OCI-LY7 (cell line): ENCODE data around the gene BDKRB1.

Experiments
- CTCF ChIP-seq: fragments of 200-600 bp; sonication (generic); conservative IDR thresholded peaks from 2 replicates; pipeline ENCODE4 v1.5.1; 2014; ENCODE audit warnings: mild to moderate bottlenecking, antibody characterized with exemption, low read length, moderate library complexity, mixed read lengths
- EZH2phosphoT487 ChIP-seq: fragments of 200-600 bp; sonication (generic); IDR thresholded peaks from 2 replicates; pipeline ENCODE4 v1.6.1; 2018; ENCODE audit warnings: low read depth, borderline replicate concordance, mild to moderate bottlenecking, mixed run types, antibody characterized with exemption, low read length, moderate library complexity, mixed read lengths

GRCh38 chr14:96310906-96311305 lies 54.9 kb downstream of the BDKRB1 start:
- TF ChIP-seq CTCF (no peak), EZH2phosphoT487 (no peak)
